NT2/D1 (cell line): ENCODE results near the gene GNAO1.

Source experiments
- SUZ12 ChIP-seq: IDR thresholded peaks from 2 replicates; pipeline ENCODE4 v1.6.1; 2011; ENCODE audit not compliant: insufficient read length, insufficient read depth; ENCODE audit errors: extremely low read depth
- YY1 ChIP-seq: IDR thresholded peaks from 2 replicates; pipeline ENCODE4 v1.6.1; 2011; ENCODE audit not compliant: insufficient read length, insufficient read depth
- ZNF274 ChIP-seq: IDR thresholded peaks from 2 replicates; pipeline ENCODE4 v1.6.1; 2011; ENCODE audit warnings: mild to moderate bottlenecking, low read depth, low read length

GRCh38 chr16:56324406-56324805 is 133.1 kb downstream of the GNAO1 start:
- TF ChIP-seq ZNF274 (no peak), YY1 (no peak), SUZ12 (no peak)
